HepG2 (cell line): Measurements from ENCODE around the gene PANK4.

ENCODE experiments used
- CEBPG ChIP-seq: IDR thresholded peaks from 2 replicates; pipeline ENCODE4 v1.6.1; 2016
- CTCF ChIP-seq: sonication (generic); formaldehyde crosslinking; IDR thresholded peaks from 2 replicates; pipeline ENCODE4 v1.5.0; 2020; ENCODE audit warnings: mild to moderate bottlenecking, missing genetic modification reagents, moderate library complexity
- ELF1 ChIP-seq: sonication (generic); formaldehyde crosslinking; IDR thresholded peaks from 2 replicates; pipeline ENCODE4 v1.4.0; 2020; ENCODE audit warnings: missing genetic modification reagents
- EZH2 ChIP-seq: conservative IDR thresholded peaks from 2 replicates; pipeline ENCODE4 v1.6.1; 2012; ENCODE audit warnings: mild to moderate bottlenecking, low read depth, low read length, moderate library complexity
- GATA4 ChIP-seq: sonication (generic); IDR thresholded peaks from 2 replicates; pipeline ENCODE4 v1.6.1; 2016; ENCODE audit warnings: antibody characterized with exemption, low read depth, borderline replicate concordance
- MATR3 ChIP-seq: sonication (generic); formaldehyde crosslinking; IDR thresholded peaks from 2 replicates; pipeline ENCODE4 v1.4.0; 2020; ENCODE audit warnings: missing genetic modification reagents
- POLR2AphosphoS5 ChIP-seq: IDR thresholded peaks from 2 replicates; pipeline ENCODE4 v1.6.1; 2012; ENCODE audit warnings: low read depth, low read length
- RNF2 ChIP-seq: fragments of 450-650 bp; conservative IDR thresholded peaks from 2 replicates; pipeline ENCODE4 v1.6.1; 2016; ENCODE audit warnings: low read depth
- TF ChIP-seq, protein P1 (sequence below): sonication (generic); formaldehyde crosslinking; IDR thresholded peaks from 2 replicates; pipeline ENCODE4 v1.8.0; 2022; ENCODE audit warnings: mild to moderate bottlenecking, missing genetic modification reagents, borderline replicate concordance
- TF ChIP-seq, protein P2 (sequence below), 2 experiments: sonication (generic) in 1 of 2; formaldehyde crosslinking in 1 of 2; IDR thresholded peaks; 2 replicates each; pipeline versions ENCODE4 v1.5.1 to v1.6.1; 2011 to 2020; ENCODE audit warnings: borderline replicate concordance in 1 of 2, low read depth in 1 of 2, low read length in 1 of 2, mild to moderate bottlenecking in 1 of 2, missing genetic modification reagents in 1 of 2, moderate library complexity in 1 of 2

DNA sequence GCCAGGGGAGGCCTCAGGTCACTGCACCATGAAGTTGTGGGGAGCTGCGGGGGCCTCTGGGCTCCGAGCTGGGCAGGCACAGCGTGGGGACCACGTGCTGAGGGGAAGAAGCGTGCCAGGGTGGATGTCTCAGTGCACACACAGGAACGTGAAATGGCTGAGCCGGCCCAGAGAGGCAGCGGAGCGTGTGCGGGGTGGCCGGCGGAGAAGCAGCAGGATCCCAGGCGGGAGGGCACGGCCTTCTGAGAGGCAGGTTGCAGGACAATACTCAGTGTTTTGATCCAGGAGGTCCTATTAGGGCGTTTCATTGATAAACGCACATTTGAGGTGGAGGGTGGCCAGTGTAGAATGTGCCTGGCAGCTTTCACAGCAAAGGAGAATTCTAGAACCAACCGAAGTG is 42.7 kb upstream of the PANK4 start:
- TF ChIP-seq, protein P1, sequence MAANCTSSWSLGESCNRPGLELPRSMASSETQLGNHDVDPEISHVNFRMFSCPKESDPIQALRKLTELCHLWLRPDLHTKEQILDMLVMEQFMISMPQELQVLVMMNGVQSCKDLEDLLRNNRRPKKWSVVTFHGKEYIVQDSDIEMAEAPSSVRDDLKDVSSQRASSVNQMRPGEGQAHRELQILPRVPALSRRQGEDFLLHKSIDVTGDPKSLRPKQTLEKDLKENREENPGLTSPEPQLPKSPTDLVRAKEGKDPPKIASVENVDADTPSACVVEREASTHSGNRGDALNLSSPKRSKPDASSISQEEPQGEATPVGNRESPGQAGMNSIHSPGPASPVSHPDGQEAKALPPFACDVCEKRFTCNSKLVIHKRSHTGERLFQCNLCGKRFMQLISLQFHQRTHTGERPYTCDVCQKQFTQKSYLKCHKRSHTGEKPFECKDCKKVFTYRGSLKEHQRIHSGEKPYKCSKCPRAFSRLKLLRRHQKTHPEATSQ (CRISPR knock-in tag): no peak
- TF ChIP-seq, protein P2, sequence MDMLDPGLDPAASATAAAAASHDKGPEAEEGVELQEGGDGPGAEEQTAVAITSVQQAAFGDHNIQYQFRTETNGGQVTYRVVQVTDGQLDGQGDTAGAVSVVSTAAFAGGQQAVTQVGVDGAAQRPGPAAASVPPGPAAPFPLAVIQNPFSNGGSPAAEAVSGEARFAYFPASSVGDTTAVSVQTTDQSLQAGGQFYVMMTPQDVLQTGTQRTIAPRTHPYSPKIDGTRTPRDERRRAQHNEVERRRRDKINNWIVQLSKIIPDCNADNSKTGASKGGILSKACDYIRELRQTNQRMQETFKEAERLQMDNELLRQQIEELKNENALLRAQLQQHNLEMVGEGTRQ (IDR thresholded peaks at IDR 0.05; ENCODE audit: low read depth, low read length): no peak
- TF ChIP-seq, protein P2 (CRISPR knock-in tag; IDR thresholded peaks at IDR 0.05; ENCODE audit: borderline replicate concordance): no peak
- no peak for TF ChIP-seq CEBPG
- no peak for TF ChIP-seq ELF1
- no peak for TF ChIP-seq POLR2AphosphoS5
- no peak for TF ChIP-seq EZH2
- no peak for TF ChIP-seq CTCF
- no peak for TF ChIP-seq RNF2
- TF ChIP-seq MATR3 (CRISPR knock-in tag): no peak
- TF ChIP-seq GATA4: no peak
